NCI-H460 (cell line): Measurements from ENCODE around the gene PPP1R27. TPM values are rescaled to one million over a fixed set of nuclear protein-coding genes. Genes with fewer than 3 reads are reported as not detected.

Experiments
- DNase-seq: peaks from one replicate; pipeline ENCODE4 v3.0.0-alpha.2; 2016; ENCODE audit warnings: low read depth; ENCODE audit errors: extremely low read depth
- total RNA-seq: library from RNA; depleted of rRNA; stranded (reverse); fragments of >200 nt; shearing (Covaris generic); gene quantifications from 2 replicates; pipeline ENCODE4 v1.2.3, GENCODE V29; 2014

Gene PPP1R27
- total RNA-seq, 1 experiment from 2014 or later, result not detected

DNA sequence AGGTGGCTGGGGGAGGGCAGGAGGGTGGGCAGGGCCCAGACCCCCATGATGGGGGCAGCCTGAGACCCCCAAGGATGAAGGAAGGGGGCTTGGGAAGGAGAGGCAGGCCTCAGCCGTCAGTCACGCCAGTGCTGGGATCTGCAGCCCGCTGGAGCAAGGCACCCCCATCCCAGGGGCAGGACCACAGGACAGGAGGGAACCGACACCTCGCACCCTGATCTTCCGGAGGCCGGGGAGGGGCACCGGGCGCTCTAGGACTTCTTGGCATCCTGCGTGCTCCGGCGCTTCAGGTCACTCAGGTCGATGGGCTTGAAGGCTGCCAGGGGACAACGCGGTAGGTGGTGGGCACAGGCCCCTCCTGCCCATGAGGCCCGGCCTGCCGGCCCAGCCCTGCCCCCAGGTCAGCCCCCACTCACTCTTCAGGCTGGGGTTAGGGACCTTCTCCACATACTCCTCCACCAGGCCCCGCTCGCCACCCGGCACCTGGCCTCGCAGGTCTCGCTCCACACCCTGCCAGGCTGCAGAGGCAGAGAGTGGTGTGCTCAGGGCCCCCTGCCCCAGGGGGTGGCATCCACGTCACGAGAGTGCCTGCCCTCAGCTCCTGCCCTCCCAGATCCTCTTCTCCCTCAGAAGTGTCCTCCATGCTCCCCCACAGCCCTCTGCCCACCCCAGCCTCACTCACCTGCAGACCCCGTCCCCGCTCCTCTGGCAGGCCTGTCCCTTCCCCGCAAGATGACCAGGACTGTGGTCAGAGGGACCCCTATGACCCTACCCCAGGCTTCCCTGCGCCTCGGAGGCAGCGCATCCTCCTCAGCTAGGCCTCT, 11.6 kb downstream of the PPP1R27 start:
- no peak for DNase-seq

DNA sequence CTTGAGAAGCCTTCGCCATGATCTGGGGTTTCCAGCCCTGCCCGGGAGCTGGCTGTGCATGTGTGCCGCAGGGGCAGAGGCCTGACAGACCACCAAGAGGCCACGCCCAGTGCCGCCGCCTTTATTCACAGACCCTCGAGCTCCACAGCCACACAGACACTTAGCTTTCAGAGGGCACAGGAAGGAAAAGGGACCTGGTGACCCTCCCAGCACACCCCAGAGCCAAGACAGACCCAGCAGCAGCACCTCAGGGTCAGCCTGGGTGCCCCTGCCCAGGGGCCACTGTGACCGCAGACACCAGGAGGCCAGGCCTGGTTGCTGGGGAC, 12.6 kb downstream of the PPP1R27 start:
- DNase-seq, result no peak

- peak; percentile 73 for DNase-seq
These were observed 13.1 kb downstream of the PPP1R27 start for GRCh38 chr17:81821603-81822311.

GRCh38 chr17:81821147-81821546, 13.7 kb downstream of the PPP1R27 start:
- DNase-seq, result no peak

DNA sequence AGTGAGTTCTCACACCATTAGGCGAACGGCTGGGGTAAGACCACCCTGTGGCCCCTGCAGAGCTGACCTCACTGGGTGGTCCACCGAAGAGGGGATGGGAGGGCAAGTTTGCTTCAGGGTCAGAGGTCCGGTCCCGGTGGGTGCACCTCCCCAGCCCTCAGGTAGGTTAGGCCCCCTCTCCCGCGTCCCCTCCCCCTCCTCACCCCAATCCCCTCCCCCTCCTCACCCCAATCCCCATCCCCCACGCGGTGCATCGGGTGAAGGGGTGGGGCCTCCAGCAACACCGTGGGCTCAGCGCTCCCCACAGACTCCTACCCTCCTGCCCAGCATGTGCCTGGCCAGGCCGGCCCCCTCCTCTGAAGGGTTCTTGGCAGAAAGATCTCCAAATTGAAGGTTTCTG, 15.1 kb downstream of the PPP1R27 start:
- no peak for DNase-seq

GRCh38 chr17:81817758-81818147, 17.1 kb downstream of the PPP1R27 start:
- DNase-seq, result no peak

DNA sequence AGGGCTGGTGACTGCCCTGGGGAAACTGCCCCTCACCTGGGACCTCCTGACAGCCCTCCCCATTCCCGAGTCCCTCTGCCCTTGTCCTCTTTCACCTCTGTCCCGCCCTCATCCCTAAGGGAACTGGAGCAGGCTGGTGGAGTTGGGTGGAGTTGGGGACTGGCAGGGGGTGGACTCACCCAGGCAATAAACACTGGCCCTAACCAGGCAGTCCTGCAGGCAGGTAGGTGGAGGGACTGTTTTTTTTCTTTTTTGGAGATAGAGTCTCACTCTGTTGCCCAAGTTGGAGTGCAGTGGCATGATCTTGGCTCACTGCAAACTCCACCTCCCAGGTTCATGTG, 19.2 kb downstream of the PPP1R27 start:
- DNase-seq, result no peak

DNA sequence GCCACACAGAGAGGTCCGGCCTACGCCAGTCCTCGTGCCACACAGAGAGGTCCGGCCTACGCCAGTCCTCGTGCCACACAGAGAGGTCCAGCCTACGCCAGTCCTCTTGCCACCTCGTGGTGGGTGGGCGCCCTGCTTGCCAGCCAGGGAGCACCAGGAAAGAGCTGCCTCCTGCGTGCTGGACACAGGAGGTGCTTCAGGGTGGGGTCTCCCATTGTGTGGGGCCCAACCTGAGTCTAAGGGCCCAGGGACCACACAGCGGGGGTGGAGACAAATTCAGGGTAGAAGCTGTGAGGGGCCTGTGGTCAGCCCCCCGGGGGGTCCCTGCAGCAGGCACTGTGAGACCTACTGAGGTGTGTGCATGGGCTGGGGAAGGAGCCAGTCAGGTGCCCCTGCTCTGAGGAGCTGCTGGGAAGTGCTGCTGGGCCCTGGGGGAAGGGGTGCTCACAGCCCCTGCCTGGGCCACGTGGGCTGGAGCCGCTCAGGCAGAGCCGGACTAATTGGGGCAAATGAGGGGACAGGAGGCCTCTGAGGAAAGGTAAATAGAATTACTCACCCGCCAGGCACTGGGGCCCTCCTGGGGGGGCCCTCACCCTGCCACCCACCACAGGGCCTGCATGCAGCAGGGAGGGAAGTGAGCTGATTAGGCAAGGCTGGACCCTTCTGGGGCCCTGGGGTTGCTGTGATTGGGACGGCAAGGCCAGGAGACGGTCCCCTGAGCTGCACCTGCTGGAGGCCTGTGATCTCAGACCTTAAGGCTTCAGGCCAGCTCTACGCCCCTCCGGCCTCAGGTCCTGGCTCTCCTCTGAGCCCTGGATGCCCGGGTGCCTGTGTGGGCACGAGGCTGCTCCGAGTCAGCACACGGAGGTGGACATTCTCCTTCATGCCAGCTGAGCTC, 19.9 kb downstream of the PPP1R27 start:
- no peak for DNase-seq

DNA sequence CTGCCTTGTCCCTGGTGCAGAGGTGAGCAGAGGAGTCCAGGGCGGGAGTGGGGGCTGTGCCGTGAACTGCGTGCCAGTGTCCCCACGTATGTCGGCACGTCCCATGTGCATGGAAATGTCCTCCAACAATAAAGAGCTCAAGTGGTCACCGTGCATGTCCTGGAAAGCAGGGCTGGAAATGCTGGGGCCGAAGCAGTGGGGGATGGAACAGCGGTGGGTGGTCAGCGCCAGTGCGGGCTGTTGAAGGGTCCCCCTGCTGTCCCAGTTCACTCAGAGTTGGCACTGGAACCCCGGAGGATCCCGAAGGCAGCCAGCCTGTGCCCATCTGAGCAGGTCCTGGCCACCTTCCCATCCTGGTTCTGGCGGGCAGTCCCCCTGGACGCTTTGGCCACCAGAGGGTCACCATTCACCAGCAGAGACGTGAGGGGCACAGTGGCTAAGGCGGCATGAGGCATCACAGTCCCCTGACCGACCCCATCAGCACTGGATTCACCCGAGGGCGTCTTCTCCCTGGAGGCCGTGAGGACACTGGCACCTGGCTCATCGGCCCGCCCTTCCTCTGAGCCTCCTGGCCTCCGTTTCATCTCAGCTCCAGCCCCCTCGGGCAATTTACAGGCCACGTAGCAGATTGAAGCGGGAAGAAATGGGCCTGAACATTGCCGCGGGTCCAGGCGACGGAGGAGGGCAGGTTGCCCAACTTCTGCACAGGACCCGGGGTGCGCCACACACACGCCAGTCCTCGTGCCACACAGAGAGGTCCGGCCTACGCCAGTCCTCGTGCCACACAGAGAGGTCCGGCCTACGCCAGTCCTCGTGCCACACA, 20.8 kb downstream of the PPP1R27 start:
- DNase-seq, result no peak

DNA sequence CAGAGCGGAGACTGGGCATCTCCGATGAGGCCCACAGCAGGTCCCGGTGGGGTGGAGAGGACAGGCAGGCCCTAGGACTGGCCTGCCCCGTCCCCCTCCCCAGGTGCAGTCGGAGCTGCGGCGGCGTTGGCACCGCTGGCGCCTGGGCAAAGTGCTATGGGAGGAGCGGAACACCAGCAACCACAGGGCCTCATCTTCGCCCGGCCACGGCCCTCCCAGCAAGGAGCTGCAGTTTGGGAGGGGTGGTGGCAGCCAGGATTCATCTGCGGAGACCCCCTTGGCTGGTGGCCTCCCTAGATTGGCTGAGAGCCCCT, 21.5 kb downstream of the PPP1R27 start:
- no peak for DNase-seq

DNA sequence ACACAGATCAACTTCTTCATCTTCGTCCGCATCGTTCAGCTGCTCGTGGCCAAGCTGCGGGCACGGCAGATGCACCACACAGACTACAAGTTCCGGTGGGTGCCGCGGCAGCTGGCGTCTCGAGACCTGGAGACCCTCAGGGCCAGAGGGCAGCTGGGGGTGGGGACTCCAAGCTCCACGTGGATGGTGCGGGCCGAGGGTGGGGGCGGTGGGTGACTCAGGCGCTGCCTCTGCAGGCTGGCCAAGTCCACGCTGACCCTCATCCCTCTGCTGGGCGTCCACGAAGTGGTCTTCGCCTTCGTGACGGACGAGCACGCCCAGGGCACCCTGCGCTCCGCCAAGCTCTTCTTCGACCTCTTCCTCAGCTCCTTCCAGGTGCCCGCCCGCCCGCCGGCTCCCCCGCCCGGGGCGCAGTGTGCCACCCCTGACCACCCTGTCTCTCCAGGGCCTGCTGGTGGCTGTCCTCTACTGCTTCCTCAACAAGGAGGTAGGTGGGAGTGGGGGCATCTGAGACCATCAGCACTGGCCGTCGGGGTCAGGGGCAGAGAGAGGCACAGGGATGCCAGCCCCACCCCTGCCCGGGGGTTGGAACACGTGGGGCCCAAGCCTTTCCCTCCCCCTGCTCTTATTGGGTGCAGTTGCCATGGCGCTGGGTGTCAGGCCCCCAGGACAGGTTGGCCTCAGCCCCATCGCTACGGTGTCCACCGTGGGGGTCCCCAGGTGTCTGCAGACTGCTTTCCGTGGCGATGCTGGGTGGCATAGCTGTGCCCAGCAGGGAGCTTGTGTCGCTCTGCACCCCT, 22.1 kb downstream of the PPP1R27 start:
- no peak for DNase-seq

DNA sequence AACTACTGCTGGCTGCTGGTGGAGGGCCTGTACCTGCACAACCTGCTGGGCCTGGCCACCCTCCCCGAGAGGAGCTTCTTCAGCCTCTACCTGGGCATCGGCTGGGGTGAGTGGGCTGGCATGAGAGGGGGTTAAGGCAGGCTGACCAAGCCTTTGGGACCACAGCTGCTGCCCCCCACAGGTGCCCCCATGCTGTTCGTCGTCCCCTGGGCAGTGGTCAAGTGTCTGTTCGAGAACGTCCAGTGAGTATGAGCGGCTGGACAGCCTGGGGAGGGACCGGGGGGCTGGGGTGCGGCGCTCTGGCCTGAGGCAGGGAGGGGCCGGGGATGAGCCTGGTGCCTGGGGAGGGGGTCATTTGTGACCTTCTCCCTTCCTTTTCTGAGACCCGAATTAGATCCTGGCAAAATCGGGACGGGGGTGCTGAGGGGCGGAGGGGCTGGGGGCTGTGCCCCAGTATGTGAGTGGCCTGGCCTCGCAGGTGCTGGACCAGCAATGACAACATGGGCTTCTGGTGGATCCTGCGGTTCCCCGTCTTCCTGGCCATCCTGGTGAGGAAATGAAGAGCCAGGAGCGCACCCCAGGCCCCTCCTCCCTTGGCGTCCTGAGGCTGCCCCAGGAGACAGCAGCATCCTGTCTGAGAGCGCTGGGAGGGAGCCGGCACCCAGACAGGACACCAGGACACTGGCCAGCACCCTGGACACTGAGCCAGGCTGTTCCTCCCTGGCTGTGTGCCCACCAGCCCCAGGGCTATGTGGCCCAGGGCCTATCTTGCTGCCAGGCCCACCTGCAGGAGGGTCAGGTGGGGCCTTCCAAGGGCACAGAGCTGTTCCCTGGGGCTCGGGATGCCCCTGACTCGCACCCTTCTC, 22.9 kb downstream of the PPP1R27 start:
- DNase-seq, result no peak

GRCh38 chr17:81810892-81811704, 23.8 kb downstream of the PPP1R27 start:
- DNase-seq, result no peak

GRCh38 chr17:81810476-81810875, 24.4 kb downstream of the PPP1R27 start:
- no peak for DNase-seq

GRCh38 chr17:81809556-81809998, 25.3 kb downstream of the PPP1R27 start:
- no peak for DNase-seq

DNA sequence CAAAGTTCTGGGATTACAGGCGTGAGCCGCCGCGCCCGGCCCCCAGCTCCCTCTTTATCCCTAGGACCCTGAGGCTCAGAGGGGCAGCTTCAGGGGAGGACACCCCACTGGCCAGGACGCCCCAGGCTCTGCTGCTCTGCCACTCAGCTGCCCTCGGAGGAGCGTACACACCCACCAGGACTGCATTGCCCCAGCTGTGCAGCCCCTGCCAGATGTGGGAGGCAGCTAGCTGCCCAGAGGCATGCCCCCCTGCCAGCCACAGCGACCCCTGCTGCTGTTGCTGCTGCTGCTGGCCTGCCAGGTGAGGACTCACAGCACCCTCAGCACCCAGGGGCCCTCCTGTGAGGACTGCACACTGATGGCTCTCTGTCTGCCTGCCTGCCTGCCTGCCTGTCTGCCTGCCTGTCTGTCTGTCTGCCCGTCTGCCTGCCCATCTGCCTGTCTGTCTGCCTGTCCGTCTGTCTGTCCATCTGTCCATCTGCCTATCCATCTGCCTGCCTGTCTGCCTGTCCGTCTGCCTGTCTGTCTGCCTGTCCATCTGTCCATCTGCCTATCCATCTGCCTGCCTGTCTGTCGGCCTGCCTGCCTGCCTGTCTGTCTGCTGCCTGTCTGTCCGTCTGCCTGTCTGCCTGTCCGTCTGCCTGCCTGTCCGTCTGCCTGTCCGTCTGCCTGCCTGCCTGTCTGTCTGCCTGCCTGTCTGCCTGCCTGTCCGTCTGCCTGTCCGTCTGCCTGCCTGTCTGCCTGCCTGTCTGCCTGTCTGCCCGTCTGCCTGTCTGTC, 25.9 kb downstream of the PPP1R27 start:
- no peak for DNase-seq

DNA sequence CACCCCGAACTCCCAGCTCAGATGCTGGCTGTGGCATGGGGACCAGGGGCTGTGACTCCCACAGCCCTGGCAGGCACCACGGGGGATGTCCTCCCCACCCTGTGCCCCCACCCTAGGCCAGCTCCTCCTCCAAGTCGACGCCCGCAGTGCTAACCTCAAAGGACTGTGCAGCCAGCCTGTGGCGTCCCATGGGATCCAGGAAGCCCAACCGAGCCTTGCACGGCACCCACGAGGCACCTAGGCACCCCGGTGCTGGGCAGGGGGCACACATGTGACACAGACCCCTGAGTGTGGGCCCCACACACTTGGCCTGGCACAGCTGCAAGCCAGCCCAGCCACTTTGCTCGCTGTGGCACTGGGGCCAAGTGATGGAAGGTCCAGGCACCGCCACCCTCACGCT, 27.0 kb downstream of the PPP1R27 start:
- no peak for DNase-seq
